Measurements from ENCODE around the gene ABTB2.

The ABTB2 gene

GRCh38 chr11:34185926-34186841, 171.6 kb downstream of the ABTB2 start:
- no peak overlapping the region for H2BK5ac ChIP-seq (ENCODE audit: low read length)
- no peaks in the 10 kb centered on the region for H3K36me3 ChIP-seq (replicated peaks in 1 of 2; ENCODE audit: control insufficient read depth in 2 of 2, insufficient read depth in 2 of 2, low read length in 2 of 2)
- H3K18ac ChIP-seq (ENCODE audit: low read length): peak overlapping the region; percentile 90
- H3K79me1 ChIP-seq (ENCODE audit: low read depth, low read length): no peaks in the 10 kb centered on the region
- WGBS, 2 donors (ENCODE audit: extremely low coverage in 2 of 2, insufficient read length in 2 of 2, insufficient replicate concordance in 1 of 2): no CpG with 5 or more reads among the region's 22 CpGs
- peak; percentile 54 for DNase-seq (ENCODE audit: low spot score)
- peak overlapping the region; percentile 87 for H2AFZ ChIP-seq (ENCODE audit: low read length)
- peak overlapping the region; percentile 79 for H3K14ac ChIP-seq (ENCODE audit: low read length)
- H3K9me3 ChIP-seq (replicated peaks in 1 of 2; ENCODE audit: control insufficient read depth in 2 of 2, insufficient read depth in 1 of 2, low read depth in 1 of 2, low read length in 2 of 2): no peaks in the 10 kb centered on the region
- peak overlapping the region in 1 of 2 donors; percentile 37 for H3K4me3 ChIP-seq (ENCODE audit: low read length in 2 of 2)
- H3K4me2 ChIP-seq (ENCODE audit: insufficient read depth, low read length, poor library complexity, severe bottlenecking): peak overlapping the region; percentile 28
- H3K4me1 ChIP-seq (ENCODE audit: control insufficient read depth in 2 of 2, insufficient read depth in 1 of 2, low read depth in 1 of 2, low read length in 2 of 2): peaks cover 24 to 31% of the 10 kb centered on the region in 2 donors
- no peak overlapping the region for H4K91ac ChIP-seq (ENCODE audit: low read depth, low read length, poor library complexity)
- H3K4ac ChIP-seq (ENCODE audit: low read length): peak overlapping the region; percentile 31
- H3K27me3 ChIP-seq (ENCODE audit: control insufficient read depth in 3 of 3, insufficient read depth in 3 of 3, low read depth in 1 of 3, low read length in 3 of 3): no peaks in the 10 kb centered on the region
- H3K23ac ChIP-seq (ENCODE audit: low read depth, low read length, poor library complexity): no peak overlapping the region
- H2BK120ac ChIP-seq (ENCODE audit: low read depth, low read length): no peak overlapping the region
- no peak overlapping the region for H4K8ac ChIP-seq (ENCODE audit: low read depth, low read length)
- no peak overlapping the region for H2BK12ac ChIP-seq (ENCODE audit: low read length)
- peak overlapping the region; percentile 88 for H3K27ac ChIP-seq (replicated peaks; ENCODE audit: low read length)
- peak overlapping the region; percentile 36 for H2AK5ac ChIP-seq (ENCODE audit: low read depth, low read length)
- no peak overlapping the region for H3K9ac ChIP-seq (ENCODE audit: low read depth, low read length, poor library complexity)
- peak overlapping the region; percentile 14 for H2BK15ac ChIP-seq (ENCODE audit: low read length)

- Histone ChIP-seq H3K14ac (ENCODE audit: low read length) (no peak overlapping the region), H2AFZ (ENCODE audit: low read length) (no peak overlapping the region), H2BK15ac (ENCODE audit: low read length) (peak overlapping the region; percentile 41), H4K8ac (ENCODE audit: low read depth, low read length) (no peak overlapping the region), H3K18ac (ENCODE audit: low read length) (peak overlapping the region; percentile 20), H3K4ac (ENCODE audit: low read length) (no peak overlapping the region), H3K36me3 (replicated peaks in 1 of 2; ENCODE audit: control insufficient read depth in 2 of 2, insufficient read depth in 2 of 2, low read length in 2 of 2) (no peaks in the 10 kb centered on the region), H3K23ac (ENCODE audit: low read depth, low read length, poor library complexity) (no peak overlapping the region), H4K91ac (ENCODE audit: low read depth, low read length, poor library complexity) (peak overlapping the region; percentile 22), H3K9me3 (replicated peaks in 1 of 2; ENCODE audit: control insufficient read depth in 2 of 2, insufficient read depth in 1 of 2, low read depth in 1 of 2, low read length in 2 of 2) (no peaks in the 10 kb centered on the region), H3K9ac (ENCODE audit: low read depth, low read length, poor library complexity) (no peak overlapping the region), H3K79me1 (ENCODE audit: low read depth, low read length) (no peaks in the 10 kb centered on the region), H3K27ac (replicated peaks; ENCODE audit: low read length) (no peak overlapping the region), H2AK5ac (ENCODE audit: low read depth, low read length) (peak overlapping the region; percentile 78), H3K27me3 (ENCODE audit: control insufficient read depth in 3 of 3, insufficient read depth in 3 of 3, low read depth in 1 of 3, low read length in 3 of 3) (no peaks in the 10 kb centered on the region), H2BK5ac (ENCODE audit: low read length) (no peak overlapping the region), H2BK120ac (ENCODE audit: low read depth, low read length) (no peak overlapping the region), H2BK12ac (ENCODE audit: low read length) (peak overlapping the region; percentile 44), H3K4me2 (ENCODE audit: insufficient read depth, low read length, poor library complexity, severe bottlenecking) (no peak overlapping the region), H3K4me1 (ENCODE audit: control insufficient read depth in 2 of 2, insufficient read depth in 1 of 2, low read depth in 1 of 2, low read length in 2 of 2) (peaks cover 24 to 31% of the 10 kb centered on the region in 2 donors), H3K4me3 (ENCODE audit: low read length in 2 of 2) (no peak overlapping the region)
- WGBS, 2 donors (ENCODE audit: extremely low coverage in 2 of 2, insufficient read length in 2 of 2, insufficient replicate concordance in 1 of 2): no CpG with 5 or more reads among the region's 14 CpGs
- no peak for DNase-seq (ENCODE audit: low spot score)
These were observed 173.2 kb downstream of the ABTB2 start for GRCh38 chr11:34184505-34185015.

GRCh38 chr11:34183848-34184391, 173.9 kb downstream of the ABTB2 start:
- H3K4me2 ChIP-seq (ENCODE audit: insufficient read depth, low read length, poor library complexity, severe bottlenecking): no peak overlapping the region
- peak overlapping the region; percentile 78 for H2AK5ac ChIP-seq (ENCODE audit: low read depth, low read length)
- H3K9me3 ChIP-seq (replicated peaks in 1 of 2; ENCODE audit: control insufficient read depth in 2 of 2, insufficient read depth in 1 of 2, low read depth in 1 of 2, low read length in 2 of 2): no peaks in the 10 kb centered on the region
- no peak overlapping the region for H3K9ac ChIP-seq (ENCODE audit: low read depth, low read length, poor library complexity)
- WGBS, 2 donors (ENCODE audit: extremely low coverage in 2 of 2, insufficient read length in 2 of 2, insufficient replicate concordance in 1 of 2): no CpG with 5 or more reads among the region's 9 CpGs
- peaks cover 23 to 30% of the 10 kb centered on the region in 2 donors for H3K4me1 ChIP-seq (ENCODE audit: control insufficient read depth in 2 of 2, insufficient read depth in 1 of 2, low read depth in 1 of 2, low read length in 2 of 2)
- no peaks in the 10 kb centered on the region for H3K36me3 ChIP-seq (replicated peaks in 1 of 2; ENCODE audit: control insufficient read depth in 2 of 2, insufficient read depth in 2 of 2, low read length in 2 of 2)
- H3K23ac ChIP-seq (ENCODE audit: low read depth, low read length, poor library complexity): no peak overlapping the region
- H2BK12ac ChIP-seq (ENCODE audit: low read length): peak overlapping the region; percentile 44
- no peaks in the 10 kb centered on the region for H3K27me3 ChIP-seq (ENCODE audit: control insufficient read depth in 3 of 3, insufficient read depth in 3 of 3, low read depth in 1 of 3, low read length in 3 of 3)
- no peak overlapping the region for H2BK5ac ChIP-seq (ENCODE audit: low read length)
- H3K14ac ChIP-seq (ENCODE audit: low read length): no peak overlapping the region
- no peak for DNase-seq (ENCODE audit: low spot score)
- no peak overlapping the region for H2AFZ ChIP-seq (ENCODE audit: low read length)
- no peak overlapping the region for H3K27ac ChIP-seq (replicated peaks; ENCODE audit: low read length)
- peak overlapping the region; percentile 41 for H2BK15ac ChIP-seq (ENCODE audit: low read length)
- H4K8ac ChIP-seq (ENCODE audit: low read depth, low read length): no peak overlapping the region
- no peak overlapping the region for H2BK120ac ChIP-seq (ENCODE audit: low read depth, low read length)
- no peak overlapping the region for H3K18ac ChIP-seq (ENCODE audit: low read length)
- H3K4ac ChIP-seq (ENCODE audit: low read length): no peak overlapping the region
- H3K4me3 ChIP-seq (ENCODE audit: low read length in 2 of 2): no peak overlapping the region
- no peak overlapping the region for H4K91ac ChIP-seq (ENCODE audit: low read depth, low read length, poor library complexity)
- no peaks in the 10 kb centered on the region for H3K79me1 ChIP-seq (ENCODE audit: low read depth, low read length)
